GM21528 (cell line): ENCODE data around the gene SOD2.
"Not testable (repeated sequence)": the region's sequence is repeated elsewhere in the genome, so short reads cannot be mapped to it uniquely, and the experiment has no call there.

Experiments
- ATAC-seq: cut with Tn5 transposase; IDR thresholded peaks from one replicate; pipeline ENCODE4 v1.9.1; 2021; ENCODE audit warnings: mild to moderate bottlenecking, moderate library complexity; ENCODE audit not compliant: unreplicated experiment, low FRiP score

The SOD2 gene

DNA sequence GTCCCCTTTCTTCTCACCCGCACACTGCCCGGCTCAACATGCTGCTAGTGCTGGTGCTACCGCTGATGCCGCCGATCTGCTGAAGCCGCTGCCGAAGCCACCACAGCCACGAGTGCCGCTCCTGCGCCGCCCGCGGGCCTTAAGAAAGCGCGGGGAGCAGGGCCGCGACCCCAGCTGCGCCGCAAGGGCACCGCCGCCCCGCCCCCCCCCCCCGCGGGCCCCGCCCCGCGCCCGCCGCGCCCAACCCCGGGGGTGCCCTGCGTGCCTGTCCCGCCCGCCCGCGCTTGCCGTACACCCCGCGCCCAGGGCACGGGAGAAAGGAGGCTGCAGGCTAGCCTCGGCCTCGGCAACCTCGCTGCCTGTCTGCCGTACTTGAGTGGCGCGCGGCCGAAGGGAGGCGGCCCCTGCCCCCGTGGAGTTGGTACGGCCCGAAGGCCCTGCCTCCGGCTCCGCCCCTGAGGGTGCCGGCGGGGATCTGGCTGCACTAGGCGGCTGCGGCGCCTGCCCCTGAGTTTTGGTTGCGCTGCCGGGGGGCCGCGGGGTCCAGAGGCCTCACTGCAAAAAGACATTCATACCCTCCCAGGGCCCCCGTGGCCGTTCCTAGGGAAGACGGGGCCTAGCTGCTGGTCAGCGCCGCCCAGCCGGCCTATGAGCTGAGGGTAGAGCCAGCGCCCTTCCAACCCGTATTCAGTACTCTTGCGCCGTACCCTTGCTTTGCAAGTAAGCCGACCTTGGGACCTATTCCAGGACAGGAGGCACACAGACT, at the start of gene SOD2:
SOD2 (minus strand) TSS at position 114 of the 766 bp plus-strand sequence; CDS start at position 40, 74 bp downstream.
- peak; percentile 82 for ATAC-seq

DNA sequence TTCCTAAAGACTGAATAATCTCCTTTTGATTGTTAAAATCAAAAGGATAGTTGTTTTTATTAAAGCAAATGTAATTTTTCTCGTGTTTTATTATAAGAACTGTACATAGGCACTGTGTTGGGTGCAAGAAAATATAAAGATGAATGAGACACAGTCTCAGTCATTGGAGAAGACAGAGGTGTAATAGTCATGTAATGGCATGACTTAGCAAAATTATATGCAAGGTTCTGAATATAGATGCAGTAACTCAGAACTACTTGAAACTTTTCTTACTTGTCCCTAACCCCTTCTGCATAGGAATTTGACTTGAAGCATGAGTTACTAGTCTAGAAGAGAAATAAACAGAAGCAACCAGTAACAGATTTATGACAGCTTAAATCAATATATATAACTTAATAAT, 49.1 kb upstream of the SOD2 start:
- ATAC-seq, result no peak

DNA sequence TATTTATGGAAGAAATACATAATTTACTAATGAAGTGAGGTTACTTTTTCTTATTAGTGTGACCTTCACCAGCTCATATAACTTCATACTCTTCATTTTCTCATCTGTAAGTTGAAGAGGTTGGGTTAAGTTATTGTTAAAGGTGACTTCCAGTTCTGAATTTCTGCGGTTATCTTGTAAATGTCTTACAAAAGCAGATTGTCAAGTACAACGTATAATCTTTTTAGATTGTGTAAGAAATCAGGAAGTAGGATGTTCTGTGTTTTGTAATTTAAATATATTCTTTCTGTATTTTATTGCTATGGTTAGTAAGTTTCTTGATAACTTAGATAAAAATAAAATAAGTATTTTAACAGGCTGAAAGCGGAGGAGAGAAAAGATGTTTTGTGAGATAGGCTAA, 46.3 kb upstream of the SOD2 start:
- no peak for ATAC-seq

DNA sequence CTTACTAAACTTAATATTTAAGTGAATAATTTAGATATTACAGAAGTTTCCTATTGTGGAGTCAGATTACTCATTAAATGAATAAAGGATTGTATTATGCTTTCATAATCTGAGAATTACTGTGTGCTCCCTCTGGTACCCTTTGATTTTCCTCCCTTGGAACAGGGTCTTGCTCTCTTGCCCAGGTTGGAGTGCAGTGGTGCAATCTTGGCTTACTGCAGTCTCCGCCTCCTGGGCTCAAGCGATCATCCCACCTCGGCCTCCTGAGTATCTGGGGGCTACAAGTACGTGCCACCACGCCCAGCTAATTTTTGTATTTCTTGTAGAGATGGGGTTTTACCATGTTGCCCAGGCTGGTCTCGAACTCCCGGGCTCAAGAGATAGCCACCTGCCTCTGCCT, 43.9 kb upstream of the SOD2 start:
- no peak for ATAC-seq

DNA sequence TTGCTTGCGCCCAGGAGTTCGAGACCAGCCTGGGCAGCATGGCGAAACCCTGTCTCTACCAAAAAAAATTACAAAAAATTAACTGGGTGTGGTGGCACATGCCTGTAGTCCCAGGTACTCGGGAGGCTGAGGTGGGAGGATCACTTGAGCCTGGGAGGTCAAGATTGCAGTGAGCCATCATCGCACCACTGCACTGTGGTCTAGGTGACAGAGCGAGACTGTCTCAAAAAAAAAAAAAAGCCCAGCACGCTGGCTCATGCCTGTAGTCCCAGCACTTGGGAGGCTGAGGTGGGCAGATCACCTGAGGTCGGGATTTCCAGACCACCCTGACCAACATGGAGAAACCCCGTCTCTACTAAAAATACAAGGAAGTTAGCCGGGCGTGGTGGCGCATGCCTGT, 40.4 kb upstream of the SOD2 start:
- not testable (repeated sequence) for ATAC-seq

DNA sequence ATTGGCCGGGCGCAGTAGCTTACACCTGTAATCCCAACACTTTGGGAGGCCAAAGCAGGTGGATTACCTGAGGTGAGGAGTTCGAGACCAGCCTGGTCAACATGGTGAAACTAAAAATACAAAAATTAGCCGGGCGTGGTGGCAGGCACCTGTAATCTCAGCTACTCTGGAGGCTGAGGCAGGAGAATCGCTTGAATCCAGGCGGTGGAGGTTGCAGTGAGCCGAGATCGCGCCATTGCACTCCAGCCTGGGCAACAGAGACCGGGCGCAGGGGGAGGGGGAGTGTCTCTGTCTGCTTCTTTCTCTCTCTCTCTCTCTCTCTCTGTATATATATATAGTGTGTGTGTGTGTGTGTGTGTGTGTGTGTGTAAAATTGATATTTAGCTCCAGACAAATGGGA, 39.5 kb upstream of the SOD2 start:
- ATAC-seq, result not testable (repeated sequence)

DNA sequence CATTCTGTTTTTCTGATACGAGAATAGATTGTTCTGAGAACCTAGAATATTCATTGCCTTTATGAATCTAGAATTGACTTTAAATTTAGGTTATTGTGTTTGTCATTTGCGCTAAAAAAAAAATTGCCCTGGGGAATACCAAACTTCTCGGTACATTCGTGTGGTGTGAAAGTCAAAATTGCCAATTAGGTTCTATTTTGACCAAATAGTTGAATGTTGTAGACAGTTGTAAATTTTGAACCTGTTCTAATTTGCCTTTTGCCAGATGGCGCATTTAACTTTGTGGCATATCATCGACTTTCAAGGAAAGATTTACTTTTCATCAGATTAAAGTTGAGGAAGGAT, 37.3 kb upstream of the SOD2 start:
- ATAC-seq, result no peak

DNA sequence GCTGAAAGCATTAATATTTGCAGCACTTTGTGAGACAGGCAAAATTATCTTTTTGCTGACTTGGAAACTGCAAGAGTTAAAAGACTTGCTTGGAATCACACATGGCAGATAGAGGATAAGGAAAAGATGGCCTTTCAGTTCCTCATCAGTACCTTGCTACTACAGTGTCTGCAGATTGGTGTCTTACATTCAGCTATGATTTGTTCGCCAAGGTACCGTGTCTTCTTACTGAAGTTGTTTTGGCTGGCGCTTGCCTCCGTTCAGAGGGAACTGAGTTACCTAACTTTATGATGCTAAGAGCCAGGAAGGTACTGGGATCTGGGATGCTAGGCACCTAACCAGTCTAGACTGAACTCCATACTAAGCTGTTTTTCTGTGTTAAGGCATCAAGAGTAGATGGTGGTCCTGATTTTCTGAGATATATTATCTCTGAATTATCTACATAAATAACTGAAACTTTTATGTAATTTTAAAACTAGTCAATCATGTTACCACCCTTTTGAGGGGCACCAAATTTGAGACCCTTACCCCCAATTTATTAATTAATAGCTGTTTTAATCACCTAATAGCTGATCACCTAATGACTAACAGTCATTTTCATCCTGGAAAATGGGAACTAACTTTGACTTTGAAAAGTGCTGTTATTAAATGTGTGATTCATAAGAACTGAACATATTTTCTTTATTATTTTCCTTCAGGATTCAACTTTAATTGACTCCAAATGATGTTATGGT, 36.7 kb upstream of the SOD2 start:
- no peak for ATAC-seq

DNA sequence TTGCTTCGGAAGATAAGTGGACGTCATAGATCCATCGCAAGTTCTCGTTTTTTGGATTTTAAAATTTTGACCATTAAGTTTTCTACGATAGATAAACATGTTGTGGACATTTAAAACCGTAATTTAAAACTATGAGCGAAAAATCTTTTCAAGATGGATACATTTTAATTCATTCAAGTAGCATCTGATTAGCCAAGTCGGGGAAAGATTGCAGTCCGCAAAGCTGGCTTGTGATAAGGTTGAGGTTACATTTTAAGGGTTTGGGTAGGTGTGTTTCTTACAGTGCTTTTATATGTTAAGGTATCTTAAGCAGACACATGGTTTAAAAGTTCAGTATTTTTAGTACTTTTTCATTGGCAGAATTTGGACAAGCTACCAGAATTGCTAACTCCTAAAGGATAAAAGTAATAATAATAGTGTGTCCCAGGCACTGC, 35.5 kb upstream of the SOD2 start:
- no peak for ATAC-seq

DNA sequence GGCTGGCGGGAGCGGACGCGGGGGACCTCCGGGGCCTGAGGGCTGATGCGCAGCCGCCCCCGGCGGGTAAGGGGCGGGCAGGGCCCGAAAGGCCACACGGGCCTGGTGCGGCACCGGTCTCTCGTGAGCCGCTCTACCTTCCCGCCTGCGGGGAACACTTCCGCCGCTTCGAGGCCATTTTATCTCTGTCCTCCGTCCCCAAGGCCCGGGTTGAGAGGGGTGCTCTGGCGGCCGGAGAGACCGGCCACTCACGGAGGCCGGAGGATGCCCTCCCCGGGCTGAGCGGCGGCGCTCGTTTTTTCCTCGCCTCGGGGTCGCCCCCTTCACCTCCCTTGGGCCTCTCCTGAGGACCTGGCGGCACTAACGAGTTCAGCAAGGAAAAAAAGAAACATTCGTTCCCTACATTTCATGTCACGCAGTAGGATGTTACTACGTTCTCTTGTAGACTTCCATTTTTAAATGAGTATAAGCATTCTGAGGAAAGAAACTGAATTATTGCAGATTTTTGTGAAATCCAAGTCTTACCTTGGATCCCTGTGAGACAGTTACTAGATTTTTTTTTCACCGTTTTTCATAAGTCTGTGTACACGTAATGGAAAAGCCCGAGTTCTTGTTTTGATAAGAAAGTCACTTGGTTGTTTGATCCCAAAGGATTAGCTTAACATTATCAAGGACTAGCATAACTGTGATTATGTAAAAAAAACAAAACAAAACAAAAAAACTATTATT, 34.8 kb upstream of the SOD2 start:
- peak; percentile 45 for ATAC-seq

DNA sequence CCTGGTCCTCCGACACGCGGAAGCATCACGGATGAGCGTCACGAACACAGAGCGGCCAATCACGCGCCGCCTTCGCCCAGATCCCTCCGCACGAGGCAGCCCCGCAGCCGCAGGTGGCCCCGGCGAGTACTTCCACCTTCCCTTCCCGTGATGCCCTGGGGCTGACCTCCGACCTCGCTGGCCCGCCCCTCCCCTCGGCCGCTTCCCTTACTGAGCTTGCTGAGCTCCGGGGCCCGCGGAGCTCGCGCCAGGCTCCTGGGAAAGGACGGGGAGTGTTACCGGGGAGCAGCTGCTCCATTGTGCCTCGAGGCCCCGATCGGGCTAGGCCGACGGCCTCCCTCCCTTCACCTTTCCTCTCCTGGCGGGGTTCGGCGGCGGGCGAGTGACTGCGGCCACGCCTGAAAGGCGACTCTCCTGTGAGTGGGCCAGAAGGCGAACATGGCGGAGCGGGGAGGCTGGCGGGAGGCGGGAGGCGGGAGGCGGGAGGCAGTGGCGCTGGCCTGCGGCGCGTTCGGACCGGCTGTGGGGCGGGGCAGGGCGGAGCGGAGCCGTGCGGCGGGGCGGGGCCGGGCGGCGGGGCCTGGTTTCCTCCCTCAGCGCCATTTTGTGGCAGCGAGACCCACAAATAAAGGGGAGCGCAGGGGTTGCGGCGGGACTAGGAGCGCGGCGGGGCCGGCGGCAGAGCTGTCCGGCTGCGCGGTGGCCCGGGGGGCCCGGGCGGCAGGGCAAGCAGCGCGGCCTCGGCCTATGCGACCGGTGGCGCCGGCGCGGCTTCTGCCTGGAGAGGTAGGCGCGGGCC, 34.1 kb upstream of the SOD2 start, which contains the start of gene WTAP:
WTAP (plus strand) TSS at position 589 of the 799 bp plus-strand sequence. CDS start 8,760 bp downstream, outside the sequence.
- peak; percentile 77 for ATAC-seq

DNA sequence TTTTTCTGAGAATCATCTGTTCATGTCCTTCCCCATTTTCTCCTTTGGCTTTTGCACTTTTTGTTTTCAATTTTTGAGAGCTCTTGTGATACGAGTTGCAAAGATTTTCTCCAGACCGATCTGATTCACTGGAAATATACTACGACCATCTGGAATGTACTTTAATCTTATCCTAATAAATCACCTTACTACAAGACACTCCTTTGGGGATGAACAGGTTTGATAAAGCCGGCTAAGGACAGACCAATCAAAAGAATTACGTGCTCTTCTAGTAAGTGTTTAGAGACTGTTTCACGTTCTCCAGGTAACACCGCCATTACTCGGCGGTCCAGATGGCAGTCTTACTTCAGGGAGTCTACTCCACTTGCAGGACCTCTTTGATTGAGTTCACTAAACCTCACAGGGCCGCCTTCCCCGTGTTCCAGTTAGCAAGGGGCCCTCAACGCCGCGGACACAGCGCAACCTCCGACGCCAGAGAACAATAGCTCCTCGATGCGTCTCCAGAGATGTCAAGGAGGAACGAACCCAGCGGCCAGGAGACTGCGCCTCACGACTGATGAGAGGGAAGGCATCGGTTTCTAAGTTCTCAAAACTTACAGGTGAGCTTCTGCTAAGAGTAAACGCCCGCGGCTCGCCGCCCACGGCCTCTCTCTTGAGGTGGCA, 33.3 kb upstream of the SOD2 start:
- peak; percentile 20 for ATAC-seq

DNA sequence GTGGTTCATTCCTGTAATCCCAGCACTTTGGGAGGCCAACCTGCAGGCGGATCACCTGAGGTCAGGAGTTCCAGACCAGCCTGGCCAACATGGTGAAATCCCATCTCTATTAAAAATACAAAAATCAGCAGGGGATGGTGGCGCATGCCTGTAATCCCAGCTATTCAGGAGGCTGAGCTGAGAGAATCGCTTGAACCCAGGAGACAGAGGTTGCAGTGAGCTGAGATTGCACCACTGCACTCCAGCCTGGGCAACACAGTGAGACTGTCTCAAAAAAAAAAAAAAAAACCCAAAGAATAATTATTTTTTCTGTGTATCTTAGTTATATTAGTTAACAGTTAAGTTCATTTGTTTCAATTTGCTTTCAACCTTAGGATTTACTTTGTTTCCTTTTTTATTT, 32.2 kb upstream of the SOD2 start:
- not testable (repeated sequence) for ATAC-seq

DNA sequence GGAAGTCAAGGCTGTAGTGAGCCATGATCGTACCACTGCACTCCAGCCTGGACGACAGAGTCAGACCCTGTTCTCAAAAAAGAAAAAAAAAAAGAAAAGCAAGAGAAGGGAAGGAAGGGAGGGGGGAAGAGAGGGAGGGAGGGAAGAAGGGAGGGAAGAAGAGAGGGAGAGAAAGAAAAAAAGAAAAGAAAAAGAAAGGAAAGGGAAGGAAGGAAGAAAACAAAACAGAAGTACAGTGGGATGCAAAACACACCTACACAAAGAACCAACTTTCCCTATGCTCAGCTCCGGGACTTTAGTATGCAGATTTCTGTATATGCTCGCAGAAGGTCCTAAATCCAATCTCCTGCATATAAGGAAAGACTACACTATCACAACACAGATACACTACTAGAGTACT, 31.7 kb upstream of the SOD2 start:
- ATAC-seq, result no peak

DNA sequence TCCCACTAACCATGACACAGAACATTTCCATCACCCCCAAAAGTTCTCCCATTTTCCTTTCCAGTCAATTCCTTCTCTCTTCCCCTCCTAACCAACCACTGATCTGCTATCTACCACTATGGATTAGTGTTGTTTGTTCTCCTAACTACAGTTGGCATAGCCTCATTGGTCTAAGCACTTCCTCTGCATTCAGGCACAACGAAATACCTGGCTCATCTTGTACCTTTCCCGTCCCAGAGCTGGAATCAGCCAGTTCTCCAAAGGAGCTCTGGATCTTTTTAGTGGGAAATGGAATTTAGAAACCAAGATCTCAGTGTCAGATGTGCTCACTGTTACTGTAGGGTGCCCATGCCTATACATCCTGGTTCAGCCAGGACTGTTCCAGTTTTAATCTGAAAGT, 30.2 kb upstream of the SOD2 start:
- ATAC-seq, result no peak

DNA sequence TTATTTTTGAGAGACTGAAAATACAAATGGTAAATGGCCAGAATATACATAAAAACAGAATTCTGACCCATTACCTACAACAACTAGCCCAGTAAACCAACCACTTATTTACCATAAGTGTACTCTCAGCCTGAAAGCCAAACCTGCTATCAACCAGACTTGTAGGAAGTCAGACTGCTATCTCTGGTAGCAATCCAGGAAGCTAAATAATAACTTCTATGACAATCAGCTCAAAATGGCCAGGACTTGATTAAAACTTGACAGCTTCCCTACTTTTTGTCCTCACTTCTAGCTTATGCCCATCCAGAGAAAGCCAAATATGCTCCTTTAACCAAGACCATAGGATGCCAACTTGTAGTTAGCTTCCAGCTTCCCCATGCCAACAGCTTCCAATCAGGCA, 29.6 kb upstream of the SOD2 start:
- no peak for ATAC-seq

DNA sequence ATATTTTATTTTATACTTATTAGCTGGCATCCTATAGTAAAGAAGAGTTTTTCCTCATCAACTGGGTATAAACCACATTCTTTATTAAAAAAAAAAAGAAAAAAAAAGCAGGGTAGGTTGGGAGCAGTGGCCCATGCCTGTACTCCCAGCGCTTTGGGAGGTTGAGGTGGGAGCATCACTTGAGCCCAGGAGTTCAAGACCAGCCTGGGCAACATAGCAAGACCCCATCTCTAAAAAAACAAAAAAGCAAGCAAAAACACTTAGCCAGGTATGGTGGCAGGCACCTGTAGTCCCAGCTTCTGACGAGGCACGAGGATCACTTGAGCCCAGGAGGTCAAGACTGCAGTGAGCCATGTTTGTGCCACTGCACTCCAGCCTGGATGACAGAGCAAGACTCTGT, 28.9 kb upstream of the SOD2 start:
- ATAC-seq, result not testable (repeated sequence)

DNA sequence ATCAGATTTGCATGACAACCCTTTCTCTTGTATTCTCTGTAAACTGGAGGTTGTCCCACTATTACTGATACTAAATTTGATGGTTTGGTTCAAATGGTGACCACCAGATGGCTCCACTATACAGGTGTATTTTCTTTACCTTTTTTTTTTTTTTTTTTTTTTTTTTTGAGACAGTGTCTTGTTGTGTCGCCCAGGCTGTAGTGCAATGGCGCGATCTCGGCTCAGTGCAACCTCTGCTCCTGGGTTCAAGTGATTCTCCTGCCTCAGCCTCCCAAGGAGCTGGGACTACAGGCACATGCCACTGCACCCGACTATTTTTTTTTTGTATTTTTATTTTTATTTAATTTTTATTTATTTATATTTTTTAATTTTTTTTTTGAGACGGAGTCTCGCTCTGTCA, 27.7 kb upstream of the SOD2 start:
- ATAC-seq, result no peak

DNA sequence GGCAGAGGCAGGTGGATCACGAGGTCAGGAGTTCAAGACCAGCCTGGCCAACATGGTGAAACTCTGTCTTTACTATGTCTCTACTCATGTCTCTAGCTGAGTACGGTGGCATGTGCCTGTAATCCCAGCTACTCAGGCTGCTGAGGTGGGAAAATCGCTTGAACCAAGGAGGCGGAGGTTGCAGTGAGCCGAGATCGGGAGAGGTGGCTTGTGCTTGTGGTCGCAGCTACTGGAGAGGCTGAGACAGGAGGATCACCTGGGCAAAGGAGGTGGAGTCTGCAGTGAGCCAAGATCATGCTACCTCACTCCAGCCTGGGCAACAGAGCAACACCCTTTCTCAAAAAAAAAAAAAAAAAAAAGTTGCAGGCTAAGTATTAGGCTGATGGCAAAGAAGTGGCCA, 26.2 kb upstream of the SOD2 start:
- no peak for ATAC-seq

DNA sequence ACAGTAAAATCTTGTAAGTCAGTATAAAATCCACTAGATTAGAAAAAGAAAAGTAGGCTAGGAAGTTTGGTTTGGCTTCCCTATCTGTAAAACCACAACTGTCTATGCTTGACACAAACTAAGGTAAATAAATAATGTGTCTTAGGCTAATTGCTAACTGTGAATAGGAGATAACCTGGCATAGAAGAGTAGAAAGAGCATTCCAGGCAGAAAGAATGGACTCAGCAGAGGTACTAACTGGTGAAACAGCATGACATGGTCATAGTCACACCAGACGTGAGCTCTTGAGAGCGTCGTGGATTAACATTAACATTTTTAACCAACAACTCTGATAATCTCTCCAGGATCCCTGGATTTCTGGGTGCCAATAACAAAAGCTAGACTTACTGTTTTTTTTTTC, 25.6 kb upstream of the SOD2 start:
- no peak for ATAC-seq
